ENCODE data around the gene PHLDB2. TPM values are rescaled to one million over a fixed set of nuclear protein-coding genes. Genes with fewer than 3 reads are reported as not detected.
"Not testable (repeated sequence)": the region's sequence is repeated elsewhere in the genome, so short reads cannot be mapped to it uniquely, and the experiment has no call there.

PHLDB2 gene
- total and polyA plus RNA-seq, 2 of the 13 experiments (the other 11 are each of a cell fraction or from before 2014, with no cell fraction given) = 8.4 to 23.6 TPM

GRCh38 chr3:111813979-111814378 lies 45.1 kb upstream of the PHLDB2 start (continued):
- TF ChIP-seq RERE (CRISPR knock-in tag; IDR thresholded peaks at IDR 0.05; ENCODE audit: low read depth) (no peak), EHMT2 (IDR thresholded peaks at IDR 0.05; ENCODE audit: borderline replicate concordance, low read depth, low read length) (no peak), JDP2 (CRISPR knock-in tag; IDR thresholded peaks at IDR 0.05; ENCODE audit: borderline replicate concordance) (no peak), NR2C2 (CRISPR knock-in tag; IDR thresholded peaks at IDR 0.05; ENCODE audit: borderline replicate concordance) (no peak), SOX6 (IDR thresholded peaks at IDR 0.05) (no peak), SOX6 (CRISPR knock-in tag; IDR thresholded peaks at IDR 0.05) (no peak), KDM4B (CRISPR knock-in tag; IDR thresholded peaks at IDR 0.05) (no peak), CCAR2 (optimal IDR thresholded peaks at IDR 0.05; ENCODE audit: low read depth, low read length) (no peak), ZNF547 (CRISPR knock-in tag; IDR thresholded peaks at IDR 0.05) (no peak)

- peaks cover 19% of the 10 kb centered on the region; the same call in 1 of the 2 replicates for H3K9me3 ChIP-seq (ENCODE audit: low read length)
- H4K20me1 ChIP-seq (ENCODE audit: insufficient read depth, low read length); CTCF ChIA-PET (ENCODE audit: low intra/inter-chr PET ratio, low total read pairs); H3K4me3 ChIP-seq (replicated peaks in 1 of 3; ENCODE audit: insufficient read depth in 1 of 3, low read depth in 2 of 3, low read length in 3 of 3); intact Hi-C loops (cut with micrococcal nuclease; ENCODE audit: unreplicated experiment); H2AFZ ChIP-seq (ENCODE audit: low read length); H3K36me3 ChIP-seq (replicated peaks in 1 of 2; ENCODE audit: control insufficient read depth in 1 of 2, insufficient read depth in 2 of 2, low read length in 2 of 2); H3K27me3 ChIP-seq (ENCODE audit: control insufficient read depth in 1 of 2, insufficient read depth in 2 of 2, low read length in 2 of 2); H3K4me2 ChIP-seq (ENCODE audit: low read depth, low read length); in situ Hi-C loops (cut with HindIII; ENCODE audit: extremely low pct_ligation_motif_present, low pct_unique_long_range_greater_than_20kb); BruUV-seq (replicated peaks); H3K79me2 ChIP-seq (ENCODE audit: insufficient read depth, low read length); DNase-seq (ENCODE audit: low spot score); H3K27ac ChIP-seq (ENCODE audit: extremely low read length, insufficient read depth, low read length); H3K9ac ChIP-seq (ENCODE audit: insufficient read depth, low read depth, low read length); FAIRE-seq; POLR2A ChIA-PET; H3K4me1 ChIP-seq (ENCODE audit: insufficient read depth, low read length); ATAC-seq: not testable (repeated sequence)
- 80% methylated on average over 1 of the region's 1 CpG for WGBS (ENCODE audit: low lambda C conversion rate)
These were observed 42.3 kb upstream of the PHLDB2 start for GRCh38 chr3:111816771-111817170.
